ENCODE measurements around the gene DSC2.

- no peak for TF ChIP-seq CTCF (IDR thresholded peaks at IDR 0.05)
- TF ChIP-seq POLR2A (IDR thresholded peaks at IDR 0.05): no peak
- TF ChIP-seq EP300 (IDR thresholded peaks at IDR 0.05): no peak
- no peak for TF ChIP-seq POLR2AphosphoS5 (IDR thresholded peaks at IDR 0.05)
Measured at GRCh38 chr18:31072175-31072574, 30.0 kb downstream of the DSC2 start.

Data from gastroesophageal sphincter (tissue), 3 donors.